ENCODE data around the gene ZNF576. TPM values are rescaled to one million over a fixed set of nuclear protein-coding genes. Genes with fewer than 3 reads are reported as not detected.
"Not testable (repeated sequence)": the region's sequence is repeated elsewhere in the genome, so short reads cannot be mapped to it uniquely, and the experiment has no call there.

ZNF576 gene
- total RNA-seq, 4 donors from 2014 or later: 9.2 to 20.8 (median 13.7) TPM

GRCh38 chr19:43584484-43584883 is 11.9 kb upstream of the ZNF576 start:
- no peak overlapping the region for H3K27ac ChIP-seq
- TF ChIP-seq POLR2A (IDR thresholded peaks at IDR 0.05) (no peak), CTCF (IDR thresholded peaks at IDR 0.05) (no peak), POLR2AphosphoS5 (IDR thresholded peaks at IDR 0.05) (no peak), EP300 (IDR thresholded peaks at IDR 0.05) (no peak)
- 100% methylated on average over 1 of the region's 1 CpG for WGBS

GRCh38 chr19:43586346-43586745 is 10.0 kb upstream of the ZNF576 start:
- DNase-seq (ENCODE audit: low spot score in 2 of 2): no peak

More at GRCh38 chr19:43584484-43584883, 11.9 kb upstream of the ZNF576 start:
- H3K4me1 ChIP-seq: peaks cover 20% of the 10 kb centered on the region
- H3K9me3 ChIP-seq: no peaks in the 10 kb centered on the region
- no peaks in the 10 kb centered on the region for H3K36me3 ChIP-seq
- no peaks in the 10 kb centered on the region for H3K27me3 ChIP-seq
- no peak for DNase-seq (ENCODE audit: low spot score in 2 of 2)
- no peak overlapping the region for H3K4me3 ChIP-seq

GRCh38 chr19:43587029-43587428 is 9.4 kb upstream of the ZNF576 start:
- 95% methylated on average over 3 of the region's 3 CpGs for WGBS
- DNase-seq (ENCODE audit: low spot score in 2 of 2); H3K4me3 ChIP-seq; H3K4me1 ChIP-seq; H3K9me3 ChIP-seq; H3K27me3 ChIP-seq; H3K27ac ChIP-seq: not testable (repeated sequence)
- H3K36me3 ChIP-seq: peaks cover 18% of the 10 kb centered on the region

More at GRCh38 chr19:43586346-43586745, 10.0 kb upstream of the ZNF576 start:
- Histone ChIP-seq H3K36me3 (peaks cover 11% of the 10 kb centered on the region), H3K27me3 (no peaks in the 10 kb centered on the region), H3K4me3 (no peak overlapping the region), H3K4me1 (peaks cover 12% of the 10 kb centered on the region), H3K9me3 (no peaks in the 10 kb centered on the region), H3K27ac (no peak overlapping the region)
- no peak for TF ChIP-seq POLR2A (IDR thresholded peaks at IDR 0.05)
- TF ChIP-seq POLR2AphosphoS5 (IDR thresholded peaks at IDR 0.05): no peak
- 76% methylated on average over 2 of the region's 2 CpGs for WGBS

GRCh38 chr19:43589277-43589676 is 7.1 kb upstream of the ZNF576 start:
- Histone ChIP-seq H3K27me3 (no peaks in the 10 kb centered on the region), H3K9me3 (no peaks in the 10 kb centered on the region), H3K36me3 (peaks cover 33% of the 10 kb centered on the region), H3K4me3 (no peak overlapping the region), H3K4me1 (peaks cover 17% of the 10 kb centered on the region), H3K27ac (no peak overlapping the region)
- no peak for DNase-seq (ENCODE audit: low spot score in 2 of 2)
- WGBS: 76% methylated on average over 5 of the region's 5 CpGs
- TF ChIP-seq POLR2AphosphoS5 (IDR thresholded peaks at IDR 0.05): no peak
- no peak for TF ChIP-seq EP300 (IDR thresholded peaks at IDR 0.05)
- TF ChIP-seq POLR2A (IDR thresholded peaks at IDR 0.05): no peak
- no peak for TF ChIP-seq CTCF (IDR thresholded peaks at IDR 0.05)

- DNase-seq (ENCODE audit: low spot score in 2 of 2): no peak
- Histone ChIP-seq H3K4me3 (no peak overlapping the region), H3K27me3 (no peaks in the 10 kb centered on the region), H3K9me3 (no peaks in the 10 kb centered on the region), H3K27ac (no peak overlapping the region), H3K36me3 (peaks cover 33% of the 10 kb centered on the region), H3K4me1 (peaks cover 21% of the 10 kb centered on the region)
- TF ChIP-seq CTCF (IDR thresholded peaks at IDR 0.05) (no peak), POLR2A (IDR thresholded peaks at IDR 0.05) (no peak)
- whole genome bisulfite sequencing: 85% methylated on average over 6 of the region's 6 CpGs
Measured at GRCh38 chr19:43589678-43590077, 6.7 kb upstream of the ZNF576 start.

GRCh38 chr19:43591904-43592772 is 4.3 kb upstream of the ZNF576 start:
- H3K27me3 ChIP-seq: no peaks in the 10 kb centered on the region
- H3K4me1 ChIP-seq: peaks cover 30% of the 10 kb centered on the region
- no peak for DNase-seq (ENCODE audit: low spot score in 2 of 2)
- H3K9me3 ChIP-seq: no peaks in the 10 kb centered on the region
- no peak overlapping the region for H3K27ac ChIP-seq
- no peak for TF ChIP-seq EP300 (IDR thresholded peaks at IDR 0.05)
- no peak overlapping the region for H3K4me3 ChIP-seq
- 94% methylated on average over 21 of the region's 63 CpGs for WGBS
- peaks cover 33% of the 10 kb centered on the region for H3K36me3 ChIP-seq

All from suprapubic skin (tissue), 4 donors.